GM12801 (cell line): ENCODE measurements around the gene MXRA8.

Source experiments
- CTCF ChIP-seq: IDR thresholded peaks from one replicate; pipeline ENCODE4 v1.5.1; 2011; ENCODE audit warnings: control low read depth; ENCODE audit not compliant: insufficient read length; ENCODE audit errors: extremely low read depth

MXRA8 gene

GRCh38 chr1:1309251-1310108, 48.9 kb downstream of the MXRA8 start:
- no peak for TF ChIP-seq CTCF

- no peak for TF ChIP-seq CTCF
Measured at GRCh38 chr1:1308756-1309250, 49.6 kb downstream of the MXRA8 start.

DNA sequence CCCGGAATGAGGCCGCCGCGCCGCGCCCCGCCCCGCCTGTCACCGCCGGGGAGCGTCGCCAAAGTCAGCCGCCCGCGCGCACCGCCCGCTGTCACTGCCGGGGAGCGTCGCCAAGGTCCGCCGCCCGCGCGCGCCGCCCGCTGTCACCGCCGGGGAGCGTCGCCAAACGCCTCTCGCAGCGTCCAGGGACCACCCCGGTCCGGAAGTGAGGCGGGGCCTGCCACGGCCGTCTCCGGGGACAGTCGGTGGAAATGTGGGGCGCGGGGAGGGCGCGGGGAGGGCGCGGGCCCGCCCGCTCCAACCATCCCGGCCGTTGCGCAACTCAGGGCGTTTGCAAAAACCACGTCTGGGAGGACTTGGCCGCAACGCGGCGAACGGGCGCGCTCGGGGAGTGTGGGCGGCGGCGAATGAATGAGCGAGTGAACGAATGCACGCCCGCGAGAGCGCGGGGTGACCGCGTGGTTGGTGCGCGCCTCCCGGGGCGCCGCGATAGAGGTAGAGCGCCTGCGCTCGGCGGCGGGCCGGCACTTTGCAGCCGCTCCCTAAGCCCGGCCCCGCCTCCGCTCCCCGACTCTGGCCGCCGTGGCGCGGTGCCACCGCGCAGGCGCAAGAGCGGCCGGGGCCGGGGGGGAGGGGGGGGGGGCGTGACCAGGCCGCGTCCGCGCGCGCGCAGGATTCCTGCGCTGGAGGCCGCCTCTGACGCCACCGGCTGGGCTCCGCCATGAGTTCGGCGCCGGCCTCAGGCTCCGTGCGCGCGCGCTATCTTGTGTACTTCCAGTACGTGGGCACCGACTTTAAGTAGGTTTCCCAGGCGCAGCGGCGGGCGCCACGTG, 50.2 kb downstream of the MXRA8 start, which contains the start of the genes ACAP3 and PUSL1:
Gene ACAP3, minus strand, starts transcription at position 8 of the 833 bp plus-strand sequence. CDS start 115 bp downstream, outside the sequence.
Gene PUSL1, plus strand, starts transcription at position 675 of the 833 bp plus-strand sequence. Its CDS starts 47 bp downstream, at position 722.
- TF ChIP-seq CTCF = no peak

GRCh38 chr1:1307261-1307922, 51.0 kb downstream of the MXRA8 start:
- no peak for TF ChIP-seq CTCF

DNA sequence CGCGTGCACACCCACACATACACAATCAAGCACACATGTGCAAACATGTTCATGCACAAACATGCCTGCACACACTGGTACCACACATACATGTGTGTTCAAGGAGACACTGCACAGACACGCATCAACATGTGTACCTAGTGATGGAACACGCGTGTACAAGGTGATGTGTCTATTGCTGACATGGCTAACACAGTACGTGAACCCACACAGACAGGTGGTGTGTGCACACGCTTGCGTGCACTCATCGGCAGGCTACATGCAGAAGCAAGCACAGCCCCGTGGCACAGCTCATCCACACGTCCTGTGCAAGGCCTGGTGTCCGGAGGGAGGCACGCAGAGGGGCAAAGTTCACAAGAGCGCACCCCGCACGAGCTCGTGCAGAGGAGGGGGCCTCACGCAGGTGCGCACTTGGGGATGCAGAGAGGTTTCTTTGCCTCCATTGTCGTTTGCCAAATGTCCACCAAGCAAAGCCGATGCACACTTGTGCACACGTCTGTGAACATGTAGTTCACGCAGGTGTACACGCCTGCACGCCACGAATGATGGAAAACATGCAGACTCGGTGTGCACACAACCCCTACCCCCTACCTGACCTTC, 51.6 kb downstream of the MXRA8 start:
- no peak for TF ChIP-seq CTCF

GRCh38 chr1:1306070-1306660, 52.2 kb downstream of the MXRA8 start:
- no peak for TF ChIP-seq CTCF
